KMS-11 (cell line): ENCODE measurements around the gene NBEAL1.
"Not testable (repeated sequence)": the region's sequence is repeated elsewhere in the genome, so short reads cannot be mapped to it uniquely, and the experiment has no call there.

Experiments used
- H2AFZ ChIP-seq: fragments of 200-600 bp; sonication (generic); 2 replicates; pipeline ENCODE4 v1.6.1; 2016; ENCODE audit warnings: antibody characterized with exemption, mixed run types, low read depth
- H3K27ac ChIP-seq: fragments of 200-600 bp; sonication (generic); 2 replicates; pipeline ENCODE4 v1.6.1; 2016; ENCODE audit warnings: mild to moderate bottlenecking, mixed run types
- H3K27me3 ChIP-seq: fragments of 200-600 bp; sonication (generic); 2 replicates; pipeline ENCODE4 v1.6.1; 2017; ENCODE audit warnings: mild to moderate bottlenecking, low read depth, mixed run types, moderate library complexity; ENCODE audit not compliant: insufficient read depth
- H3K36me3 ChIP-seq: fragments of 200-600 bp; sonication (generic); 2 replicates; pipeline ENCODE4 v1.6.1; 2017; ENCODE audit warnings: mild to moderate bottlenecking, mixed run types; ENCODE audit not compliant: insufficient read depth
- H3K4me1 ChIP-seq: fragments of 200-600 bp; sonication (generic); 2 replicates; pipeline ENCODE4 v1.6.1; 2016; ENCODE audit warnings: mild to moderate bottlenecking, low read depth, mixed run types; ENCODE audit not compliant: poor library complexity, severe bottlenecking
- H3K4me2 ChIP-seq: fragments of 200-600 bp; sonication (generic); 2 replicates; pipeline ENCODE4 v1.7.0; 2016; ENCODE audit warnings: mild to moderate bottlenecking, mixed run types
- H3K4me3 ChIP-seq: fragments of 200-600 bp; sonication (generic); IDR thresholded peaks from 2 replicates; pipeline ENCODE4 v1.6.1; 2017; ENCODE audit warnings: low read depth, low read length, mixed read lengths; ENCODE audit not compliant: insufficient read depth
- H3K79me2 ChIP-seq: fragments of 200-600 bp; sonication (generic); 2 replicates; pipeline ENCODE4 v1.6.1; 2016; ENCODE audit warnings: low read depth, mixed run types; ENCODE audit not compliant: insufficient read depth
- H3K9ac ChIP-seq: fragments of 200-600 bp; sonication (generic); 2 replicates; pipeline ENCODE4 v1.6.1; 2016; ENCODE audit warnings: mild to moderate bottlenecking, mixed run types
- H4K20me1 ChIP-seq: fragments of 200-600 bp; sonication (generic); 2 replicates; pipeline ENCODE4 v1.6.1; 2016; ENCODE audit warnings: mild to moderate bottlenecking, mixed run types; ENCODE audit not compliant: insufficient read depth
- CTCF ChIP-seq: fragments of 200-600 bp; sonication (generic); conservative IDR thresholded peaks from 2 replicates; pipeline ENCODE4 v1.6.1; 2017; ENCODE audit warnings: low read depth, mild to moderate bottlenecking, antibody characterized with exemption, low read length, moderate library complexity, mixed read lengths

Gene NBEAL1

DNA sequence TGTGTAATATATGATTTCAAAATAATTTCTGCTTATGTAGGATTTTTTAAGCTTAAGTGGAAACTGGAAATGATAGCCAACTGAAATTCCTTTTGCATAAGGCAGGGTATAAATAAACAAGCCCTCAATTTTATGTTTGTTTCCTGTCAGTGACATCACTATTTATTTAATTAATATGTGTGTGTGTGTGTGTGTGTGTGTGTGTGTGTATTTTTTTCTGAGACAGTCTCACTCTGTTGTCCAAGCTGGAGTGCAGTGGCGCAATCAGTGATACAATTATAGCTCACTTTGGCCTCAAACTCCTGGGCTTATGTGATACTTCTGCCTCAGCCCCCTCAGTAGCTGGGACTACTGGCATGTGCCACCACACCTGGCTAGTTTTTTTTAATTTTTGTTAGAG, 194.9 kb downstream of the NBEAL1 start:
- no peak overlapping the region for H3K4me2 ChIP-seq
- H3K4me3 ChIP-seq = no peak overlapping the region
- H4K20me1 ChIP-seq = no peaks in the 10 kb centered on the region
- H3K36me3 ChIP-seq = no peaks in the 10 kb centered on the region
- no peaks in the 10 kb centered on the region for H3K4me1 ChIP-seq
- H2AFZ ChIP-seq = no peak overlapping the region
- H3K79me2 ChIP-seq = no peaks in the 10 kb centered on the region
- H3K9ac ChIP-seq = no peak overlapping the region
- TF ChIP-seq CTCF = no peak
- H3K27ac ChIP-seq = no peak overlapping the region
- H3K27me3 ChIP-seq = no peaks in the 10 kb centered on the region

DNA sequence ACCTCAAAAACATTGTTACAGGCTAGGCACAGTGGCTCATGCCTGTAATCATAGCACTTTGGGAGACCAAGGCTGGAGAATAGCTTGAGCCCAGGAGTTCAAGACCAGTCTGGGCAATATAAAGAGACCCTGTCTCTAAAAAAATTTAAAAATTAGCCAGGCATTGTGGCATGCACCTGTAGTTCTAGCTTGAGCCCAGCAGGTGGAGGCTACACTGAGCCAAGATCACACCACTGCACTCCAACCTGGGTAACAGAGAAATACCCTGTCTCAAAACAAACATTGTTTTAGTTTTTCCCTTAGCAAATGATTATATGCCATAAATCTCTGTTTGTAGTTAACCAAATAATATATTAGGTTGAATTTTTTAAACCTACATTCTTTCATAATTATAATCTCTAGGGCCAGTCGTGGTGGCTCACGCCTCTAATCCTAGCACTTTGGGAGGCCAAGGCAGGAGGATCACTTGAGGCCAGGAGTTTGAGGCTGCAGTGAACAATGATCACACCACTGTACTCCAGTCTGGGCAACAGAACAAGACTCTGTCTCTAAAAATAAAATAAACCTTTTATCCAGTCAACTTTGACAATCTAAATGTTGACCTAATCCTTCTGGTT, 210.9 kb downstream of the NBEAL1 start:
- no peaks in the 10 kb centered on the region for H3K79me2 ChIP-seq
- peak; percentile 80 for TF ChIP-seq CTCF
- H3K4me1 ChIP-seq = no peaks in the 10 kb centered on the region
- no peak overlapping the region for H3K27ac ChIP-seq
- no peak overlapping the region for H3K9ac ChIP-seq
- no peaks in the 10 kb centered on the region for H3K27me3 ChIP-seq
- H3K4me2 ChIP-seq = no peak overlapping the region
- no peak overlapping the region for H3K4me3 ChIP-seq
- H2AFZ ChIP-seq = no peak overlapping the region
- no peaks in the 10 kb centered on the region for H3K36me3 ChIP-seq
- no peaks in the 10 kb centered on the region for H4K20me1 ChIP-seq

DNA sequence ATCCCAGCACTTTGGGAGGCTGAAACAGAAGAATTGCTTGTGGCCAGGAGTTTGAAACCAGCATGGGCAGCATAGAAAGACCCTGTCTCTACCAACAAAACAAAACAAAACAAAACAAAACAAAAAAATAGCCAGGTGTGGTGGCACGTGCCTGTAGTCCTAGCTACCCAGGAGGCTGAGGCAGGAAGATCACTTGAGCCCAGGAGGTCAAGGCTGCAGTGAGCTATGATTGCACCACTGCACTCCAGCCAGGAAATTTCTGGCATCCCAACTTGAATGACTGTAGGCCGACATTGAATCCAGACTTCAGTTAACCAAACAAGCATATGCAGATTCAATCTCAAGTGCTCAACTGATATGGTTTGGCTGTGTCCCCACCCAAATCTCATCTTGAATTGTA, 215.0 kb downstream of the NBEAL1 start:
- H3K9ac ChIP-seq, H3K4me1 ChIP-seq: not testable (repeated sequence)

DNA sequence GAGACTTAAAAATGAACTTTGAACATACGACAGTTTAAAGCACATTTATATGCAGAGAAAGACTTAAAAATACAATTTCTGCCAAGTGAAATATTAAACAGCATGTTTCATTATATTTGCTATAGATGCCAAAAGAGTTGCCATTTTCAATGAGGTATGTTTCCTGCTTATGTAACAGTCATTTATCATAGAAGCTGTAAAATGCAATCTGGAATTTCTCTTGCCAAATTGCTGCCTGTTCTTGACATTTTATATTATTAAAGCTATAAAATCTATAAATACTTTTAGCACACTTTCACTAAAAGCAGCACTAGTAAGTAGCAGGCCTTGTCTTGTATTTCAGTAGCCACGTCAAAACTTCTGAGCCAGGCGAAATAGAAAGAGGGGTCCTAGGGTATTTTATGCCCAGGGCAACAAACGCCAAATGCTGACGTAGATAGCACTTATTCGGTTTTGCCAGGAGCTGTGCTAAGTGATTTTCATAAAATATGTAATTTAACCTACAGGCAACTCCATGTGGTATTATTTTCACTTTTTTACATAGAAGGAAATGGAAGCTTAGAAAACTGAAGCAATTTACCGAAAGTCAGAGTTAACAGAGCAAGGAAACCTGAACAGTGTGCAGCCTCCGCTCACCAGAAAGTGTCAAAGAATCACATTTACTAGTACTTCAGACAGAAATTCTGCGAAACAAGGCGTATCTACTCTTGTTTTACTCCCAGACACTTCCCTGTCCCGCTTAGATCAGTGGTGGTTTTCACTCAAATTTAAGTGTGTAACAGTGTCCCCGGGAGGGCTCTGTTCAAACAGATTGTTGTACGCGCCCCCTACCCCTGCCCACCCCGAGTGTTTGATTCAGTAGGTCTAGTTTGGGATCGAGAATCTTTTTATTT, 222.9 kb downstream of the NBEAL1 start:
- Histone ChIP-seq H4K20me1 (no peaks in the 10 kb centered on the region), H3K27ac (no peak overlapping the region), H3K79me2 (peaks cover 12% of the 10 kb centered on the region), H3K36me3 (no peaks in the 10 kb centered on the region), H3K4me3 (no peak overlapping the region), H3K4me2 (peak overlapping the region; percentile 56; the same call in 1 of the 2 replicates), H3K4me1 (peaks cover 12% of the 10 kb centered on the region), H3K27me3 (no peaks in the 10 kb centered on the region), H2AFZ (peak overlapping the region; percentile 94), H3K9ac (no peak overlapping the region)
- no peak for TF ChIP-seq CTCF

More for the DNA sequence above, 215.0 kb downstream of the NBEAL1 start:
- not testable (repeated sequence) for H3K27me3 ChIP-seq, H3K4me3 ChIP-seq, H3K36me3 ChIP-seq, H3K79me2 ChIP-seq, H4K20me1 ChIP-seq, H2AFZ ChIP-seq, H3K27ac ChIP-seq
- H3K4me2 ChIP-seq = 0 out of 2 replicates have a peak overlapping the region, but pooled peaks have one; percentile 14

- peak overlapping the region; percentile 56; the same call in 1 of the 2 replicates for H3K4me2 ChIP-seq
Measured at GRCh38 chr2:203238292-203238703, 223.6 kb downstream of the NBEAL1 start.

More at GRCh38 chr2:203238292-203238703, 223.6 kb downstream of the NBEAL1 start:
- no peaks in the 10 kb centered on the region for H3K36me3 ChIP-seq
- peak overlapping the region; percentile 89; the same call in 1 of the 2 replicates for H3K9ac ChIP-seq
- no peak overlapping the region for H3K4me3 ChIP-seq
- no peak for TF ChIP-seq CTCF
- no peaks in the 10 kb centered on the region for H3K27me3 ChIP-seq
- H3K79me2 ChIP-seq = peaks cover 12% of the 10 kb centered on the region
- peaks cover 17% of the 10 kb centered on the region for H3K4me1 ChIP-seq
- peak overlapping the region; percentile 74 for H3K27ac ChIP-seq
- H2AFZ ChIP-seq = peak overlapping the region; percentile 94
- no peaks in the 10 kb centered on the region for H4K20me1 ChIP-seq
